Esophagus muscularis mucosa (tissue), 4 donors: Measurements from ENCODE around the gene CHAD. TPM values are rescaled to one million over a fixed set of nuclear protein-coding genes. Genes with fewer than 3 reads are reported as not detected.

Experiments used
- DNase-seq: peaks from one replicate; pipeline ENCODE4 v3.0.0-alpha.2; 2017; ENCODE audit errors: extremely low spot score
- H3K27ac ChIP-seq, 4 donors: fragments of 200-600 bp; sonication (generic); replicated peaks in 1 of 4; 1 replicate in 3 of 4; 2 replicates in 1 of 4; pipeline ENCODE4 v1.5.1; 2016 to 2019; ENCODE audit warnings: mild to moderate bottlenecking in 1 of 4
- H3K27me3 ChIP-seq, 4 donors: fragments of 200-600 bp; sonication (generic); one replicate each; pipeline versions ENCODE4 v1.5.1 to v1.6.0; 2016 to 2019
- H3K36me3 ChIP-seq, 4 donors: fragments of 200-600 bp; sonication (generic); one replicate each; pipeline ENCODE4 v1.5.1; 2016 to 2019
- H3K4me1 ChIP-seq, 4 donors: fragments of 200-600 bp; sonication (generic); one replicate each; pipeline ENCODE4 v1.5.1; 2016 to 2019
- H3K4me3 ChIP-seq, 4 donors: fragments of 200-600 bp; sonication (generic); 1 replicate in 2 of 4; 2 replicates in 2 of 4; pipeline ENCODE4 v1.5.1; 2016 to 2019; ENCODE audit warnings: mild to moderate bottlenecking in 4 of 4, moderate library complexity in 1 of 4
- H3K9me3 ChIP-seq, 4 donors: fragments of 200-600 bp; sonication (generic); 1 replicate in 3 of 4; 2 replicates in 1 of 4; pipeline ENCODE4 v1.5.1; 2016 to 2019
- EP300 ChIP-seq: sonication (generic); formaldehyde crosslinking; IDR thresholded peaks from one replicate; pipeline ENCODE4 v1.6.1; 2017; ENCODE audit warnings: antibody characterized with exemption
- POLR2A ChIP-seq: fragments of 450-650 bp; IDR thresholded peaks from one replicate; pipeline ENCODE4 v1.6.1; 2017; ENCODE audit warnings: antibody characterized with exemption, moderate library complexity, mild to moderate bottlenecking, low read depth
- POLR2AphosphoS5 ChIP-seq, 2 donors: sonication (generic); formaldehyde crosslinking; IDR thresholded peaks; one replicate each; pipeline ENCODE4 v1.6.1; 2017; ENCODE audit warnings: antibody characterized with exemption in 2 of 2
- WGBS: methylation state at CpG from one replicate; pipeline ENCODE4 v1.1.5; 2018; 5-methylcytosine and 5-hydroxymethylcytosine counted together
- intact Hi-C: fragments of 100-400 bp; cut with DNase I; formaldehyde crosslinking; loops from one replicate; pipeline ENCODE4 v1.15.1; 2023
- total RNA-seq, 4 donors: library from RNA; depleted of rRNA; stranded (reverse); fragments of >200 nt; gene quantifications; one replicate each; pipeline versions ENCODE4 v1.1.0 to v1.2.1, GENCODE V29; 2016
- TF ChIP-seq, protein P1 (sequence below), 3 experiments: fragments of 200-600 bp in 2 of 3; fragments of 450-650 bp in 1 of 3; sonication (generic) in 2 of 3; IDR thresholded peaks; one replicate each; pipeline ENCODE4 v1.5.1; 2017 to 2019; ENCODE audit warnings: antibody characterized with exemption in 3 of 3, mild to moderate bottlenecking in 2 of 3, moderate library complexity in 1 of 3

The CHAD gene
- total RNA-seq, 4 donors from 2014 or later = not detected

DNA sequence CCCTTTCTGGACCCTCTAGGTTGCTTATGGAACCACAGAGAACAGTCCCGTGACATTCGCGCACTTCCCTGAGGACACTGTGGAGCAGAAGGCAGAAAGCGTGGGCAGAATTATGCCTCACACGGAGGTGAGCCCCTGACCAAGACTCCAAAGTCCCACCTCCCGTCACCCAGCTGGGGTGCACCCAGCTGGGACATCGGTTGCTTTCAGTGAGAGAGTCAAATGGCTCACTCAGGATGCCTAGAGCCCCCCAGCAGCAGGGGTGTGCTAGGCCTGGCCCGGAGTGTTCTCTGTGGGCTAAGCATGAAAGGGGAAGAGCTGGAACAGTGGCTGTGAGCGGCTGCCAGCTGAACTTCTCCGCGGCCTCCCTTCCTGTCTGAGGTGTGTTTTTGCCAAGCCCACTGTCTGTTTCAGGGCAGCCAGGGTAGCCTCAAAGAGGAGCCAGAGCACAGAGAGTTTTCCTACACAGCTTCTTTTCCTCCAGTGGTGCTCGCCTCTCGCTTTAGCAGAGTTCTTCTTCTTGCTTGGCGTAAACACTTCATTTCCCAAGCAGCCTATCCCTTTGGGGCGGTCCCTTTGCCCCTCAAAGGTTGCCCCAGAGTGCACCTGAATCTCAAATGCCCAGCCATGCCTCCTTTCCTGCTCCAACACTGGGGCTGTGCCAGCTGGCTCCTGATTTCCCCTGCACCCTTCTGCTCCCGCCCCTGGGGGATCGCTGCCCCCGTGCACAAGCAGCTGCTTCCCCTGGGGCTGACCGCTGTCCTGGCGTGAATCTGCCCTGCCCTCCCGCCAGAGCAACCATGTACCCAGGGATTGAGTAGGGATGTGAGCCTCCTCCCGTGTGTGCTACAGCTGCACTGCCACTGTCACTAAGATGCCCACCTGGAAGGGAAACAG lies 2.6 kb upstream of the CHAD start:
- TF ChIP-seq EP300 = no peak
- TF ChIP-seq, protein P1, sequence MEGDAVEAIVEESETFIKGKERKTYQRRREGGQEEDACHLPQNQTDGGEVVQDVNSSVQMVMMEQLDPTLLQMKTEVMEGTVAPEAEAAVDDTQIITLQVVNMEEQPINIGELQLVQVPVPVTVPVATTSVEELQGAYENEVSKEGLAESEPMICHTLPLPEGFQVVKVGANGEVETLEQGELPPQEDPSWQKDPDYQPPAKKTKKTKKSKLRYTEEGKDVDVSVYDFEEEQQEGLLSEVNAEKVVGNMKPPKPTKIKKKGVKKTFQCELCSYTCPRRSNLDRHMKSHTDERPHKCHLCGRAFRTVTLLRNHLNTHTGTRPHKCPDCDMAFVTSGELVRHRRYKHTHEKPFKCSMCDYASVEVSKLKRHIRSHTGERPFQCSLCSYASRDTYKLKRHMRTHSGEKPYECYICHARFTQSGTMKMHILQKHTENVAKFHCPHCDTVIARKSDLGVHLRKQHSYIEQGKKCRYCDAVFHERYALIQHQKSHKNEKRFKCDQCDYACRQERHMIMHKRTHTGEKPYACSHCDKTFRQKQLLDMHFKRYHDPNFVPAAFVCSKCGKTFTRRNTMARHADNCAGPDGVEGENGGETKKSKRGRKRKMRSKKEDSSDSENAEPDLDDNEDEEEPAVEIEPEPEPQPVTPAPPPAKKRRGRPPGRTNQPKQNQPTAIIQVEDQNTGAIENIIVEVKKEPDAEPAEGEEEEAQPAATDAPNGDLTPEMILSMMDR (IDR thresholded peaks at IDR 0.05) = no peak
- TF ChIP-seq POLR2A = no peak
- no peak for TF ChIP-seq POLR2AphosphoS5 (IDR thresholded peaks at IDR 0.05)
- 82% methylated on average over 19 of the region's 22 CpGs for WGBS
- H3K9me3 ChIP-seq = no peaks in the 10 kb centered on the region
- H3K4me1 ChIP-seq = peaks cover 10 to 20% (median 17%) of the 10 kb centered on the region in 4 donors
- intact Hi-C loops = no loop called here
- no peak for DNase-seq
- no peak overlapping the region for H3K4me3 ChIP-seq
- H3K27me3 ChIP-seq = peaks cover 0 to 40% (median 17%) of the 10 kb centered on the region in 4 donors
- H3K27ac ChIP-seq = no peak overlapping the region
- peaks cover 0 to 27% (median 12%) of the 10 kb centered on the region in 4 donors for H3K36me3 ChIP-seq

DNA sequence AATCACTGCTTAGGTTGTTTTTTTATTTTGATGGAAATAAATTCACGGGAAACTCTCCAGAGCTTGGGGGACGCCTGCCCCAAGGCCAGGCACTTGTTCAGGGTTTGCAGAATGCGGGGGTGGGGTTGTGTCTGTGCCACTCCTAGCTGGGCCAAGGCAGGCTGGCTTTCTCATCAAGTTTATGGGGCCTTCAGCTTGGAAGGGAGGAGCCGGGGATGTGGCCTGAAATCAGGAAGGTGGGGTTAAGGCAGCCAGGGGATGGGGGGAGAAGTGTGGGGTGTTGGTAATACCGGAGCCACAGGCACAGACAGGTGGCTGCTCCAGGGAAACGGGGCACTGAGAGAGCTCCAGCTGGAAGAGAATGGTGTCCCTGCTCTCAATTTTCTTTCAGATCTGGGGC lies 1.7 kb upstream of the CHAD start:
- Histone ChIP-seq H3K4me3 (no peak overlapping the region), H3K9me3 (no peaks in the 10 kb centered on the region), H3K36me3 (peaks cover 0 to 27% (median 12%) of the 10 kb centered on the region in 4 donors), H3K27ac (no peak overlapping the region), H3K27me3 (peaks cover 0 to 39% (median 16%) of the 10 kb centered on the region in 4 donors), H3K4me1 (peaks cover 10 to 20% (median 17%) of the 10 kb centered on the region in 4 donors)
- no peak for DNase-seq
- no peak for TF ChIP-seq POLR2AphosphoS5 (IDR thresholded peaks at IDR 0.05)
- TF ChIP-seq, protein P1 (IDR thresholded peaks at IDR 0.05) = no peak
- intact Hi-C loops = no loop called here
- WGBS = 90% methylated on average over 6 of the region's 6 CpGs

DNA sequence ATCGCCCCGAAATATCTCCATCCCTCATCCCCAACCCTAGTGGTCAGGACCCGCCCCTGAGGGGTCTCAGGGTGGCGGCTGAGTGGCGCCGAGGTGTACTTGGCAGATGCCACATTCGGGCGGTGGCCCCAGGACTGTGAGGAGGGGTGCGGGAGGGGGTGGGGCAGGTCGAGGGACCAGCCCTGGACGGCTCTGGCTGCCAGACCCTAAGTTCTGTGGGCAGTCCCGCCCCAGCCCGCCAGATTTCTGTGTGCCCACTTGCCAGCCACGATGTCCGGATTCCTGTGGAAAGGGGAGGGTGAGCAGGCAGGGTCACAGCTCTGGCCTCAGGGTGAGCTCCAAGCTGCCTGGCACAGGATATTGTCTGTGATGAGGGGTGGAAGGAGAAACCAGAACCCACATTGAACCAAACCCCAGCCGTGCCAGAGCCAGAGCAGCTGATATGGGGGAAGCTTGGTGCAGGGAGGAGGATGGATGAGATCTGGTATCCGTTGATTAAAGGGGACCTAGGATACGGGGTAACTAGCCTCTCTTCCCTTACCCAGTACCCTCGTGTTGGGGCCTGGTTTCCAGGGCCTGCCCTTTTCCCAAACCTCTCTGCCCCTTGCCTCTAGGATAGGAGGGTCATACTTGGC lies 1.1 kb upstream of the CHAD start:
- 69% methylated on average over 6 of the region's 19 CpGs for WGBS
- no peak overlapping the region for H3K27ac ChIP-seq
- no peak for TF ChIP-seq EP300
- TF ChIP-seq, protein P1 (IDR thresholded peaks at IDR 0.05) = no peak
- no peak for TF ChIP-seq POLR2AphosphoS5 (IDR thresholded peaks at IDR 0.05)
- TF ChIP-seq POLR2A = no peak
- peaks cover 10 to 20% (median 17%) of the 10 kb centered on the region in 4 donors for H3K4me1 ChIP-seq
- peaks cover 0 to 30% (median 12%) of the 10 kb centered on the region in 4 donors for H3K36me3 ChIP-seq
- peaks cover 0 to 46% (median 16%) of the 10 kb centered on the region in 4 donors for H3K27me3 ChIP-seq
- no peak overlapping the region for H3K4me3 ChIP-seq
- H3K9me3 ChIP-seq = no peaks in the 10 kb centered on the region
- DNase-seq = no peak
- intact Hi-C loops = no loop called here

DNA sequence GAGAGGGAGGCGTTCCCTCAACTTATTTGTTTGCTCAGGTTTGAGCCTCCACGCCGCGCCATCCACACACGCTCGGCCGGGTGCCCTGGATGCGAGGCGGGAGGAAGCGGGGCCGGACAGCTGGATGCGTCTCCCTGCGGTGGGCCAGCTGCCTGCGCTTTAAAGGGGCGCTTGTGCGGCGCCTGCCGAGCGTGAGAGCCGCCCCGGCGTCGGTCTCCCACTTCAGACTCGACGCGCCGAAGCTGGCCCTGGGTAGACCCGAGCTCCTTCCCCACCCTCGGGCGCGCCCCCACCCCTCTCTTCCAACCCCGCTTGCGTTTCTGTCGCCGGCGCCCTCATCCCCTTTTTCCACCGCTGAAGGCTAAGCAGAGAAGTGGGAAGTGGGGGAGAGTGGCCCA lies 527 bp upstream of the CHAD start:
- TF ChIP-seq, protein P1 (IDR thresholded peaks at IDR 0.05) = no peak
- TF ChIP-seq POLR2A (no peak), POLR2AphosphoS5 (IDR thresholded peaks at IDR 0.05) (no peak), EP300 (no peak)
- Histone ChIP-seq H3K36me3 (peaks cover 0 to 26% (median 12%) of the 10 kb centered on the region in 4 donors), H3K4me3 (peak overlapping the region; percentile 43 to 49 (median 44)), H3K27ac (no peak overlapping the region), H3K27me3 (peaks cover 0 to 48% (median 16%) of the 10 kb centered on the region in 4 donors), H3K9me3 (no peaks in the 10 kb centered on the region), H3K4me1 (peaks cover 10 to 20% (median 17%) of the 10 kb centered on the region in 4 donors)
- intact Hi-C loops = no loop called here
- WGBS = 0% methylated on average over 1 of the region's 37 CpGs
- no peak for DNase-seq
